HG02642 (cell line): ENCODE results near the gene STX12.
"Not testable (repeated sequence)": the region's sequence is repeated elsewhere in the genome, so short reads cannot be mapped to it uniquely, and the experiment has no call there.

Source experiments
- ATAC-seq: cut with Tn5 transposase; IDR thresholded peaks from one replicate; pipeline ENCODE4 v1.9.1; 2021; ENCODE audit warnings: mild to moderate bottlenecking; ENCODE audit not compliant: unreplicated experiment, poor library complexity

STX12 gene

GRCh38 chr1:27824411-27824810, 51.4 kb downstream of the STX12 start:
- no peak for ATAC-seq

GRCh38 chr1:27829339-27829960, 56.4 kb downstream of the STX12 start:
- ATAC-seq, result not testable (repeated sequence)

GRCh38 chr1:27830621-27831440, 57.8 kb downstream of the STX12 start, which contains the start of gene PPP1R8:
PPP1R8 (plus strand) TSS chr1:27830782; CDS start chr1:27830836, 54 bp downstream.
- ATAC-seq, result peak; percentile 96

- ATAC-seq, result no peak
Measured at GRCh38 chr1:27831568-27832410, 58.8 kb downstream of the STX12 start.

- ATAC-seq, result no peak
Measured at GRCh38 chr1:27832762-27833161, 59.7 kb downstream of the STX12 start.

GRCh38 chr1:27833470-27833869, 60.5 kb downstream of the STX12 start:
- ATAC-seq, result no peak

- ATAC-seq, result no peak
Measured at GRCh38 chr1:27835046-27835445, 62.0 kb downstream of the STX12 start.

GRCh38 chr1:27835501-27835900, 62.5 kb downstream of the STX12 start:
- ATAC-seq, result no peak

GRCh38 chr1:27849951-27850350, 76.9 kb downstream of the STX12 start:
- ATAC-seq, result no peak

- ATAC-seq, result no peak
Measured at GRCh38 chr1:27855085-27855484, 82.1 kb downstream of the STX12 start.

- ATAC-seq, result no peak
Measured at GRCh38 chr1:27856561-27857343, 83.7 kb downstream of the STX12 start.

GRCh38 chr1:27857552-27857951, 84.5 kb downstream of the STX12 start:
- not testable (repeated sequence) for ATAC-seq

- ATAC-seq, result peak; percentile 68
Measured at GRCh38 chr1:27858072-27858948, 85.3 kb downstream of the STX12 start.

GRCh38 chr1:27858949-27859576, 86.0 kb downstream of the STX12 start:
- no peak for ATAC-seq

GRCh38 chr1:27861436-27861835, 88.4 kb downstream of the STX12 start:
- no peak for ATAC-seq

- ATAC-seq, result no peak
Measured at GRCh38 chr1:27862004-27862403, 89.0 kb downstream of the STX12 start.

- no peak for ATAC-seq
Measured at GRCh38 chr1:27862671-27863537, 89.9 kb downstream of the STX12 start.

- no peak for ATAC-seq
Measured at GRCh38 chr1:27863538-27863915, 90.5 kb downstream of the STX12 start.
